Measurements from ENCODE around the gene HIGD2A.

HIGD2A gene

DNA sequence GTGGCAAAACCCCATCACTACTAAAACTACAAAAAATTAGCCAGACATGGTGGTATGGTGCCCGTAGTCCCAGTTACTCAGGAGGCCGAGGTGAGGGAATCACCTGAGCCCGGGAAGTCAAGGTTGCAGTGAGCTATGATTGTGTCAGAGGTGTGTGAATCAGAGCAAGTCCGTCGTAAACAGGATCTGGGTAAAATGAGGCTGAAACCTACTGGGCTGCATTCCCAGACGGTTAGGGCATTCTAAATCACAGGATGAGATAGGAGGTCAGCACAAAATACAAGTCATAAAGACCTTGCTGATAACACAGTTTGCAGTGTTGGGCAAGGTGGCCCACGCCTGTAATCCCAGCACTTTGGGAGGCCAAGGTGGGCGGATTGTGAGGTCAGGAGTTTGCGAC lies 29.7 kb downstream of the HIGD2A start:
- no peak for DNase-seq

DNA sequence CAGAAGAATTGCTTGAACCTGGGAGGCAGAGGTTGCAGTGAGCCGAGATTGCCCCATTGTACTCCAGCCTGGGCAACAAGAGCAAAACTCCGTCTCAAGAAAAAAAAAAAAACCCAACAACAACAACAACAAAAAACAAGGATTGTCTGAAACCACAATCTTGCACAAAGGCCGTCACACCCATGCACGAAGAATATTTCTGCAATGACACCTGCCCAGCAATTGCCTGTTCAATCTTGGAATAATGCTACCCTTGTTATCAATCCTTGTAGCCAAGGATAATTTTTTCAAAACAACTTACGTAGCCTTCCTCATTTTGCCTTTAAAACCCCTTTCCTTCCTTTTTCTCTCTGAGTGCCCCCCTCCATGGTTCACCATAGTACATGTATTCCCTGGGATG lies 31.5 kb downstream of the HIGD2A start:
- DNase-seq = no peak

DNA sequence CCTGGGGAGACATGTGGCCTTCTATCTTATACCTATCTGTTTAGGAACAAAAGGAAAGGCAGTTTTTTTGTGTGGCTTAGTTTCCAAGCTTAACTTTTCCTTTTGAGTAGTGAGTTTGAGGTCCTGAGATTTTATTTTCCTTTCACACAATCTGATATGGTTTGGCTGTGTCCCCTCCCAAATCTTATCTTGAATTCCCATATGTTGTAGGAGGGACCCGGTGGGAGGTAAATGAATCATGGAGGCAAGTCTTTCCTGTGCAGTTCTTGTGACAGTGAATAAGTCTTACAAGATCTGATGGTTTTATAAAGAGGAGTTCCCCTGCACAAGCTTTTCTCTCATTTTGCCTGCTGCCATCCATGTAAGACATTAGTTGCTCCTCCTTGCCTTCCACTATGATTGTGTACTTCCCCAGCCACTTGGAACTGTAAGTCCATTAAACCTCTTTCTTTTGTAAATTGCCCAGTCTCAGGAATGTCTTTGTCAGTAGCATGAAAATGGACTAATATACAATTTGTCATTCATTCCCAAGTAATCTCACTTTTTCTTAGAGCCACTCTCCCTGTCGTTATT lies 32.5 kb downstream of the HIGD2A start:
- no peak for DNase-seq

DNA sequence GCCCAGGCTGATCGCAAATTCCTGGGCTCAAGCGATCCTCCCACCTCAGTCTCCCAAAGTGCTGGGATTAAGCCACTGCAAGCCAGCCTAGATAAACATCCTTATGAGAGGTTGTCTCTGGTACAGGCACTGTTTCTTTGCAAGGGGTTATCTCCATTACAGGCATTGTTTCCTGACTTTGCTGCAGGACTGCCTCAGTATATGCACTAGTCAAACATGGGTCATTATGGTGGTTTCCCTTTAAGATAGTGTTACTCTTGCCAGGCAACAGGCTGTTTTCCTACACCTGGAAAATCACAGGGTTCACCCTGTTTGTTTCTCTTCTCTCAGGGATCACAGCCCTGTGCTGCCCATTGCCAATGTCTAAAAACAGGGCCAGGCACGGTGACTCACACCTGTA lies 35.6 kb downstream of the HIGD2A start:
- no peak for DNase-seq

DNA sequence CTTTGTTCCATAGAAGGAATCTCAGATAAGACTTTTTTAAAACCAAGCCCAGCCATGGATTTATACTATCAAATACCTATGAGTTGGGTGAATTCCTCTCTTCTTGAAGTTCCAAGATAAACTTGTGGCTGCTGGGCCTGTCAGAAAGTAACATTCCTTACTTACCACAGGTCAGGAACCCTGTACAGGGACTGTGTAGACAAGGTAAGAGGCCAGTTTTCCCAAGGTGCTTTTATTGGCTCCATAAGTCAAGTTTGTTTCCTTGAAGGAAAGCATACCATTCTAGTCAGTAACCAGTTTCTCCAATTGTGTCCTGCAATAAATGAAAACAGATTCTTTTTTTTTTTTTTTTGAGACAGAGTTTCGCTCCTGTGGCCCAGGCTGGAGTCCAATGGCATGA lies 36.6 kb downstream of the HIGD2A start:
- DNase-seq = no peak

DNA sequence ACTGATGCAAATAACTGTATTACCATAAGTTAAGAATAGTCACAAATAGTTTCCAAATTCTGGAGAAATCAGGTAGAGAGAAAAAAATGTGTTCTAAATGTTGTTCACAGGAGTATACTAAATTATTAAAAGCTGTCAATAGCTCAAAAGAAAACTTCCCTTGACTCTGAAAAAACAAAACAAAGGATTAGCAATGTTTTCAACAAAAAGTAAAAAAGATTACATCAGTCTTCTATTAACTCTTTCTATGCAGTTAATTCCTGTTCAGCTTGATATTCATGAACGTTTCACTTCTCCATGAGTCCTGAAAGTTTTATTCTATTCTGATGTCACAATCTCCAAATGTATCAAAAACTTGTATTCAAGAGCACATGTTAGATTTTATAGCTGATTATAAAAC lies 37.2 kb downstream of the HIGD2A start:
- DNase-seq = no peak

DNA sequence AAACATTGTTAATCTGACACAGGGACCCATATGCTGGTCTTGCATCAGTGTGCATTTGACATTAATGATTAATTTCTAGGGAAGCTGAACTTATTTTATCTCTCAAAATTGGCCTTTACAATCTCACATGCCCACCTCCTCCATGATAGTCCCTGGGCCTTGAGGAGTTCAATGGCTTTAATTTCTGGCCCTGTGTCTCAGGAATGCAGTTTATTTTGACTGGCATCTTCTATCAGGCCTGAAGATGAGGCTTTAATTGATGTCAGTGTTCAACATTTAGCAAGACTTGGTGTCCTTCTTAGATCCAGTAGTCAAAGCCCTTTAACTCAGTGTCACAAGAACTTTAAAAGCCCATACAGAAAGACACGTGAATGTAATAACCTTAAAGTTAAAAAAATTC lies 38.3 kb downstream of the HIGD2A start:
- no peak for DNase-seq

DNA sequence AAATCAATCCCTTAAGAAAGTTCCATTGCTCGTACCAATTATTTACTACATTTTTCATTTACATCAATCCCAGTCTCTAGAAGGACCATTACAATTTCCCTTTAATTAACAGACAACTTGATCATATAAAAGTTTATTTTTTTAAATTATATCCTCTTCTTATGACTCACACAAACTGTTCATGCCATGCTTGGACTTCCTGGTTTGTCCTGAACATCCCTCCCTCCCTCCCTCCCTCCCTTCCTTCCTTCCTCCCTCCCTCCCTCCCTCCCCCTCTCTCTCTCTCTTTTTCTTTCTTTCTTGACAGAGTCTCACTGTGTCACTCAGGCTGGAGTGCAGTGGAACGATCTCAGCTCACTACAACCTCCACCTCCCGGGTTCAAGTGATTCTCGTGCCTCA lies 39.4 kb downstream of the HIGD2A start:
- DNase-seq = no peak

DNA sequence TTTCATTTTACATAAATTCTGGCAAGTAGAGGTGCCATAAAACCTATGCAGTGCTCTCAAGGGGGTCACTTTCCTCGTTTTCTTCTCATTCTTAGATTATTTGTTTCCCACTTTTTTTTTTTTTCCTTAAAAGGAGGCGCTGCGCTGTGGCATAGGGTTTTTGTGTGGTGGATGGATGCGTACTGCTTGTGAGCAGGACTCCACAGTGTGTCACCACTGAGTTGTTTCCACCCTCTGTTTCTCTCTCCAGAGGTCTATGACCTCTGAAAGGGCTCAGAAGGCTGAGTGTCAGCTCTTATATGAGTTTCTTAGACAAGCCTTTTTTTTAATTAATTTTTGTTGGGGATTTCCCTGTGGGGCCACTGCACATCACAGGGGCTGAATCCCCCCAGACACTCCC lies 41.4 kb downstream of the HIGD2A start:
- DNase-seq = no peak

DNA sequence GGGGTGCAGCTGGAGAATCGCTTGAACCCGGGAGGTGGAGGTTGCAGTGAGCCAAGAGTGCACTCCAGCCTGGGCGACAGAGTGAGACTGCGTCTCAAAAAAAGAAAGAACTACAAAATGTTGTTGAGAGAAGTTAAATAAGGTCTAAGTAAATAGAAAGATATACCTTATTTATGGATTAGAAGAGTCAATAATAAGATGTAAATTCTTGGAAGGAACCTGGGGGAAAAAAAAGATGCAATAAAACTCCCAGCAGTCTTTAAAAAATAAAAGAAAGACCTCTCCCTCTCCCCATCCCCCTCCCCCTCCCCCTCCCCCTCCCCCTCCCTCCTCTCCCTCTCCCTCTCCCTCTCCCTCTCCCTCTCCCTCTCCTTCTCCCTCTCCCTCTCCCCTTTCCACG lies 44.2 kb downstream of the HIGD2A start:
- no peak for DNase-seq

DNA sequence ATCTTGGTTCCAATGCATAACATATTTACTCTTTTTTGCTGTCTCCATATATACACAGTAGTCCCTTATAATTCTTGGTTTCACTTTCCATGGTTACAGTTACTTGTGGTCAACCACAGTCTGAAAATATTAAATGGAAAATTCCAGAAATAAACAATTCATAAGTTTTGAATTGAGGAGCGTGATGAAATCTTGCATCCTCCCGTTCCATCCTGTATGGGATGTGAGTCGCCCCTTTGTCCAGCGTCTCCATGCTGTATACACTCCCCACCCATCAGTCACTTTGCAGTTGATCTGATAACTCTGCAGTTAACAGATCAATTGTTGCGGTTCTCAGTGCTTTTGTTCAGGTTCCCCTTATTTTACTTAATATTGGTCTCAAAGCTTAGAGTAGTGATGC lies 48.1 kb downstream of the HIGD2A start:
- DNase-seq = no peak

DNA sequence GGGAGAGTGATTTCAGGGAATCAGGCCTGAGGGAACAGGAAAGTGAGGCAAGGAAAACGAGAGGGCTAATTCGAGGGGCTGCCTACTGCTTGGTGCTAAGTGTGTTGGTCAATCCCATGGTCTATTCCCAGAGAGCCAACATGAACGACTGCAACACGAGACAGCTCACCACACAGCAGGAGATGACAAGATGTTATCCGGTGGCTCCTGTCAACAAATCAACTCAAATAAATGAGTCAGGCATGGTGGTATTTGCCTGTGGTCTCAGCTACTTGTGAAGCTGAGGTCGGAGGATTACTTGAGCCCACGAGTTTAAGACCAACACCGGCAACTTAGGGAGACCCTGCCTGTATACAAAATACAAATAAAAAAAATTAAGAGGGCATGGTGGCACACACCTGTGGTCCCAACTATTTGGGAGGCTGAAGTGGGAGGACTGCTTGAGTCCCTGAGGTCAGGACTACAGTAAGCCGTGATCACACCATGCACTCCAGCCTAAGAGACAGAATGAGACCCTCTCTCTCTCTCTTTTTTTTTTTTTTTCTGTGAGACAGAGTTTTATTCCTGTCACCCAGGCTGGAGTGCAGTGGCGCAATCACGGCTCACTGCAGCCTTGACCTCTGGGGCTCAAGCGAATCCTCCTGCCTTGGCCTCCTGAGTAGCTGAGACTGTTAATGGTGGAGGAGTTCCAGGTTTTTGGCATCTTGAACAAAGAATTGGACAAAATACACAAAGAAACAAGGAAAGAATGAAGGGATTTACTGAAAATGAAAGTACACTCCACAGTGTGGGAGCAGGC lies 50.6 kb downstream of the HIGD2A start:
- DNase-seq = no peak
